K562 (cell line): ENCODE measurements around the gene CORT. TPM values are rescaled to one million over a fixed set of nuclear protein-coding genes. Genes with fewer than 3 reads are reported as not detected.

Experiments used
- BRD4 ChIP-seq: fragments of 200-600 bp; sonication (generic); IDR thresholded peaks from 2 replicates; pipeline ENCODE4 v1.6.1; 2017; ENCODE audit warnings: inconsistent platforms
- CHCHD3 ChIP-seq: fragments of 250-450 bp; sonication (Bioruptor Pico); IDR thresholded peaks from 2 replicates; pipeline ENCODE4 v2.1.2; 2022; ENCODE audit warnings: mild to moderate bottlenecking
- CSDE1 ChIP-seq, 2 experiments: fragments of 450-650 bp; IDR thresholded peaks; 2 replicates each; pipeline ENCODE4 v1.6.1; 2016; ENCODE audit warnings: mild to moderate bottlenecking in 1 of 2
- FOXM1 ChIP-seq, 2 experiments: fragments of 450-650 bp in 1 of 2; sonication (generic) in 1 of 2; formaldehyde crosslinking in 1 of 2; IDR thresholded peaks; 2 replicates each; pipeline versions ENCODE4 v1.6.1 to v1.9.0; 2017 to 2022; ENCODE audit warnings: low read depth in 2 of 2, mild to moderate bottlenecking in 2 of 2, missing genetic modification reagents in 1 of 2, moderate library complexity in 1 of 2
- JUN ChIP-seq, 2 experiments: sonication (generic) in 1 of 2; formaldehyde crosslinking in 1 of 2; IDR thresholded peaks; 2 replicates each; pipeline versions ENCODE4 v1.6.1 to v1.8.0; 2012 to 2022; ENCODE audit warnings: borderline replicate concordance in 2 of 2, mild to moderate bottlenecking in 2 of 2, improper control_type of control experiment in 1 of 2, low read depth in 1 of 2, low read length in 1 of 2, missing genetic modification reagents in 1 of 2
- LCOR ChIP-seq: sonication (generic); formaldehyde crosslinking; IDR thresholded peaks from 2 replicates; pipeline ENCODE4 v1.8.0; 2022; ENCODE audit warnings: mild to moderate bottlenecking, missing genetic modification reagents
- NCOA6 ChIP-seq: fragments of 450-650 bp; IDR thresholded peaks from 2 replicates; pipeline ENCODE4 v1.6.1; 2017; ENCODE audit warnings: mild to moderate bottlenecking
- NR3C1 ChIP-seq: sonication (generic); formaldehyde crosslinking; IDR thresholded peaks from 2 replicates; pipeline ENCODE4 v1.8.1; 2022; ENCODE audit warnings: missing genetic modification reagents
- RBFOX2 ChIP-seq: fragments of 200-400 bp; formaldehyde crosslinking; IDR thresholded peaks from 2 replicates; pipeline ENCODE4 v1.6.1; 2017; ENCODE audit warnings: low read depth, mild to moderate bottlenecking, low read length, moderate library complexity
- TEAD2 ChIP-seq: fragments of 450-650 bp; IDR thresholded peaks from 2 replicates; pipeline ENCODE4 v1.6.1; 2016; ENCODE audit warnings: missing genetic modification characterization, control low read depth, missing compliant biosample characterization
- ZBTB8A ChIP-seq: fragments of 450-650 bp; IDR thresholded peaks from 2 replicates; pipeline ENCODE4 v1.6.1; 2018; ENCODE audit warnings: mild to moderate bottlenecking, moderate library complexity; ENCODE audit not compliant: partially characterized antibody
- polyA plus RNA-seq, 8 experiments: library from polyadenylated mRNA; depleted of rRNA in 4 of 8; stranded (reverse) in 5 of 8; unstranded in 3 of 8; fragments of >200 nt; fragmentation: Nextera tagmentation in 2 of 8; fragmentation: Illumina TruSeq in 1 of 8; extraction: Ambion mirVana in 2 of 8; extraction: Trizol in 1 of 8; gene quantifications; 2 replicates each; pipeline versions ENCODE4 v1.2.1 to v1.2.3, GENCODE V29; 2011 to 2014; ENCODE audit warnings: inconsistent platforms in 1 of 8, missing spikeins in 1 of 8
- total RNA-seq, 7 experiments: library from RNA; depleted of rRNA in 6 of 7; stranded (reverse); fragments of >200 nt in 6 of 7; fragmentation: Illumina TruSeq in 2 of 7; extraction: Trizol in 2 of 7; gene quantifications; 2 replicates each; pipeline versions ENCODE4 v1.2.1 to v1.2.3, GENCODE V29; 2011 to 2021; ENCODE audit warnings: low replicate concordance in 1 of 7
- TF ChIP-seq, protein P1 (sequence below): fragments of 450-650 bp; formaldehyde crosslinking; IDR thresholded peaks from 2 replicates; pipeline ENCODE4 v1.4.0; 2022; ENCODE audit warnings: missing genetic modification characterization
- TF ChIP-seq, protein P2 (sequence below): fragments of 250-450 bp; sonication (Bioruptor Pico); IDR thresholded peaks from 2 replicates; pipeline ENCODE4 v1.4.0; 2020
- TF ChIP-seq, protein P3 (sequence below): sonication (generic); formaldehyde crosslinking; IDR thresholded peaks from 2 replicates; pipeline ENCODE4 v1.8.1; 2023; ENCODE audit warnings: mild to moderate bottlenecking, missing genetic modification reagents

CORT gene
- total and polyA plus RNA-seq, 9 of the 15 experiments (the other 6 are each of a cell fraction or from before 2014, with no cell fraction given): 0.08 to 0.54 (median 0.13) TPM; not detected in 5

DNA sequence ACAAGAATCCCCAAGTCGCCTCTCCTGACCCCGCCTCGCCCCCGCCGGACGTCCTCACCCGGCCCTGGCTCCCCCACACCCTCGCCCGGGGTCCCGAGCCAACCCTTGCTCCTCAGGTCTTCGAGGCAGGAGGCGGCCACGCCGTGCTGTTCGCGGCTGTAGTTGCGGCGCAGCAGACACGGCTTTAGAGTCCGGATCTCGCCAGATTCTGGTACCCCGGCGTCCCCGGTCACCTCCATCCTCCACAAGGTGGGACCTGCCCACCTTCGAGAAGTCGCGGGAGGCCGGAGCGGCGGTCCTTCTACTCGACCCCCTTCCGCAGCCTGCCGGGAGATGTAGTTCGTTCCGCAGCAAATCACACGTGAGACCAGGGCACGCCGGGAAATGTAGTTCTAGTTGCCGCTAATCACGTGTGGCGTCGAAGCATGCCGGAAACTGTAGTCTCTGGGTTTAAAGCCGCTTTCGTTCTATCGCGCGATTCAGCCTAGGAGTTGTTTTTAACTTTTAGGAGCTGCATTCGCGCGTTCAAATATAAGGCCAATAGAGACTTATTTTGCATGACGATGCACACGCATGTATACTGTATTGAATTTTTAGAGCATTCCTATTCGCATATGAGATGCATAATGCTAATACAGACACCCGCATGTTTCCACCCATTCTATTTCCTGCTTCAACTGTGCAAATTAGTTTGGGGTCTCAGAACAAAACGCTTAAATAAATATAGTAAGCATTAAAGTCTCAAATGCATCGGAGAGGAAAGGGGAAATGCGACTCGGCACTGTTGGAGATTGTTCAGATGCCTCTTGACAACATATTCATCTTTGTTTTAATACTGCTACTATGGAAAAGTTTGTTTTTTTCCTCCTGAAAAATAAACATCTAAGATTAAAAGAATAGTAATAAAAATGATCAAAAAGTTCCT lies 22.7 kb downstream of the CORT start, which contains the start of gene DFFA (continued):
- TF ChIP-seq CSDE1 (IDR thresholded peaks at IDR 0.05) (0 out of 4 replicates have a peak, but pooled peaks of 1 of the 2 experiments have one; percentile 31), RBFOX2 (peak; percentile 92), FOXM1 (IDR thresholded peaks at IDR 0.05; ENCODE audit: low read depth) (peak; percentile 54; the same call in 1 of the 2 replicates), FOXM1 (CRISPR knock-in tag; IDR thresholded peaks at IDR 0.05; ENCODE audit: low read depth) (peak; percentile 85; the same call in 1 of the 2 replicates), BRD4 (no peak), TEAD2 (tag) (no peak), LCOR (CRISPR knock-in tag) (peak; percentile 97), NCOA6 (0 out of 2 replicates have a peak, but pooled peaks have one; percentile 35), ZBTB8A (peak; percentile 74), CHCHD3 (0 out of 2 replicates have a peak, but pooled peaks have one; percentile 77), NR3C1 (CRISPR knock-in tag) (no peak), JUN (IDR thresholded peaks at IDR 0.05; ENCODE audit: borderline replicate concordance, low read depth, low read length) (peak; percentile 91; the same call in 1 of the 2 replicates), JUN (CRISPR knock-in tag; IDR thresholded peaks at IDR 0.05; ENCODE audit: borderline replicate concordance) (no peak; the same call in 1 of the 2 replicates)
- TF ChIP-seq, protein P1, sequence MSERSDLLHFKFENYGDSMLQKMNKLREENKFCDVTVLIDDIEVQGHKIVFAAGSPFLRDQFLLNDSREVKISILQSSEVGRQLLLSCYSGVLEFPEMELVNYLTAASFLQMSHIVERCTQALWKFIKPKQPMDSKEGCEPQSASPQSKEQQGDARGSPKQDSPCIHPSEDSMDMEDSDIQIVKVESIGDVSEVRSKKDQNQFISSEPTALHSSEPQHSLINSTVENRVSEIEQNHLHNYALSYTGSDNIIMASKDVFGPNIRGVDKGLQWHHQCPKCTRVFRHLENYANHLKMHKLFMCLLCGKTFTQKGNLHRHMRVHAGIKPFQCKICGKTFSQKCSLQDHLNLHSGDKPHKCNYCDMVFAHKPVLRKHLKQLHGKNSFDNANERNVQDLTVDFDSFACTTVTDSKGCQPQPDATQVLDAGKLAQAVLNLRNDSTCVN: peak; percentile 85
- TF ChIP-seq, protein P2, sequence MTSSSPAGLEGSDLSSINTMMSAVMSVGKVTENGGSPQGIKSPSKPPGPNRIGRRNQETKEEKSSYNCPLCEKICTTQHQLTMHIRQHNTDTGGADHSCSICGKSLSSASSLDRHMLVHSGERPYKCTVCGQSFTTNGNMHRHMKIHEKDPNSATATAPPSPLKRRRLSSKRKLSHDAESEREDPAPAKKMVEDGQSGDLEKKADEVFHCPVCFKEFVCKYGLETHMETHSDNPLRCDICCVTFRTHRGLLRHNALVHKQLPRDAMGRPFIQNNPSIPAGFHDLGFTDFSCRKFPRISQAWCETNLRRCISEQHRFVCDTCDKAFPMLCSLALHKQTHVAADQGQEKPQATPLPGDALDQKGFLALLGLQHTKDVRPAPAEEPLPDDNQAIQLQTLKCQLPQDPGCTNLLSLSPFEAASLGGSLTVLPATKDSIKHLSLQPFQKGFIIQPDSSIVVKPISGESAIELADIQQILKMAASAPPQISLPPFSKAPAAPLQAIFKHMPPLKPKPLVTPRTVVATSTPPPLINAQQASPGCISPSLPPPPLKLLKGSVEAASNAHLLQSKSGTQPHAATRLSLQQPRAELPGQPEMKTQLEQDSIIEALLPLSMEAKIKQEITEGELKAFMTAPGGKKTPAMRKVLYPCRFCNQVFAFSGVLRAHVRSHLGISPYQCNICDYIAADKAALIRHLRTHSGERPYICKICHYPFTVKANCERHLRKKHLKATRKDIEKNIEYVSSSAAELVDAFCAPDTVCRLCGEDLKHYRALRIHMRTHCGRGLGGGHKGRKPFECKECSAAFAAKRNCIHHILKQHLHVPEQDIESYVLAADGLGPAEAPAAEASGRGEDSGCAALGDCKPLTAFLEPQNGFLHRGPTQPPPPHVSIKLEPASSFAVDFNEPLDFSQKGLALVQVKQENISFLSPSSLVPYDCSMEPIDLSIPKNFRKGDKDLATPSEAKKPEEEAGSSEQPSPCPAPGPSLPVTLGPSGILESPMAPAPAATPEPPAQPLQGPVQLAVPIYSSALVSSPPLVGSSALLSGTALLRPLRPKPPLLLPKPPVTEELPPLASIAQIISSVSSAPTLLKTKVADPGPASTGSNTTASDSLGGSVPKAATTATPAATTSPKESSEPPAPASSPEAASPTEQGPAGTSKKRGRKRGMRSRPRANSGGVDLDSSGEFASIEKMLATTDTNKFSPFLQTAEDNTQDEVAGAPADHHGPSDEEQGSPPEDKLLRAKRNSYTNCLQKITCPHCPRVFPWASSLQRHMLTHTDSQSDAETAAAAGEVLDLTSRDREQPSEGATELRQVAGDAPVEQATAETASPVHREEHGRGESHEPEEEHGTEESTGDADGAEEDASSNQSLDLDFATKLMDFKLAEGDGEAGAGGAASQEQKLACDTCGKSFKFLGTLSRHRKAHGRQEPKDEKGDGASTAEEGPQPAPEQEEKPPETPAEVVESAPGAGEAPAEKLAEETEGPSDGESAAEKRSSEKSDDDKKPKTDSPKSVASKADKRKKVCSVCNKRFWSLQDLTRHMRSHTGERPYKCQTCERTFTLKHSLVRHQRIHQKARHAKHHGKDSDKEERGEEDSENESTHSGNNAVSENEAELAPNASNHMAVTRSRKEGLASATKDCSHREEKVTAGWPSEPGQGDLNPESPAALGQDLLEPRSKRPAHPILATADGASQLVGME: peak; percentile 90
- TF ChIP-seq, protein P3, sequence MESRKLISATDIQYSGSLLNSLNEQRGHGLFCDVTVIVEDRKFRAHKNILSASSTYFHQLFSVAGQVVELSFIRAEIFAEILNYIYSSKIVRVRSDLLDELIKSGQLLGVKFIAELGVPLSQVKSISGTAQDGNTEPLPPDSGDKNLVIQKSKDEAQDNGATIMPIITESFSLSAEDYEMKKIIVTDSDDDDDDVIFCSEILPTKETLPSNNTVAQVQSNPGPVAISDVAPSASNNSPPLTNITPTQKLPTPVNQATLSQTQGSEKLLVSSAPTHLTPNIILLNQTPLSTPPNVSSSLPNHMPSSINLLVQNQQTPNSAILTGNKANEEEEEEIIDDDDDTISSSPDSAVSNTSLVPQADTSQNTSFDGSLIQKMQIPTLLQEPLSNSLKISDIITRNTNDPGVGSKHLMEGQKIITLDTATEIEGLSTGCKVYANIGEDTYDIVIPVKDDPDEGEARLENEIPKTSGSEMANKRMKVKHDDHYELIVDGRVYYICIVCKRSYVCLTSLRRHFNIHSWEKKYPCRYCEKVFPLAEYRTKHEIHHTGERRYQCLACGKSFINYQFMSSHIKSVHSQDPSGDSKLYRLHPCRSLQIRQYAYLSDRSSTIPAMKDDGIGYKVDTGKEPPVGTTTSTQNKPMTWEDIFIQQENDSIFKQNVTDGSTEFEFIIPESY (CRISPR knock-in tag): 0 out of 2 replicates have a peak, but pooled peaks have one; percentile 60
